ENCODE measurements around the gene FLNB. TPM values are rescaled to one million over a fixed set of nuclear protein-coding genes. Genes with fewer than 3 reads are reported as not detected.

The FLNB gene
- total RNA-seq, 1 donor from 2014 or later, result 514 TPM

Other genes starting within 250 kb of the FLNB start
- gene DNASE1L3, start 202.6 kb downstream of the FLNB start, total RNA-seq, result 2.0 TPM
- 14.0 TPM for gene ABHD6, start 229.4 kb downstream of the FLNB start, total RNA-seq

Measured in sciatic nerve (tissue), 1 donor.